HCT116 (cell line): Measurements from ENCODE around the gene SFPQ. TPM values are rescaled to one million over a fixed set of nuclear protein-coding genes. Genes with fewer than 3 reads are reported as not detected.

Source experiments
- ATAC-seq: fragments of 200-7000 bp; cut with Tn5 transposase; 2 replicates; pipeline ENCODE4 v1.9.1; 2020; ENCODE audit warnings: mild to moderate bottlenecking, moderate library complexity
- BruUV-seq: library from RNA; stranded (reverse); fragments of 400-500 nt; replicated peaks from 2 replicates; lab custom pipeline; 2021; lab: Mats Ljungman, UMichigan
- CTCF ChIA-PET: fragments of 300-600 bp; sonication (Branson Sonifier 250); formaldehyde crosslinking; loops from one replicate; lab custom pipeline; 2021; ENCODE audit warnings: antibody characterized with exemption; lab: Charles Lee
- POLR2A ChIA-PET: fragments of 300-600, 350-600 bp; sonication (Branson Sonifier 250); formaldehyde crosslinking; loops from one replicate; lab custom pipeline; 2021; ENCODE audit warnings: antibody characterized with exemption; lab: Charles Lee
- RAD21 ChIA-PET, 2 experiments: fragments of 300-600 bp; sonication (Branson Sonifier 250); formaldehyde crosslinking; loops; one replicate each; lab custom pipeline; 2023; ENCODE audit warnings: low total read pairs in 2 of 2; ENCODE audit not compliant: uncharacterized antibody in 2 of 2, unreplicated experiment in 2 of 2, low non-redundant PET in 1 of 2; lab: Charles Lee
- DNase-seq: peaks from one replicate; pipeline ENCODE4 v3.0.0-alpha.2; 2010; ENCODE audit warnings: low read depth, low spot score
- H2AFZ ChIP-seq: fragments of 200-600 bp; shearing (Covaris generic), sonication (generic); 2 replicates; pipeline ENCODE4 v1.6.1; 2017; ENCODE audit warnings: low read depth, mixed run types, mixed read lengths, antibody characterized with exemption, low read length; ENCODE audit not compliant: poor library complexity, severe bottlenecking
- H3K27ac ChIP-seq: 2 replicates; pipeline ENCODE4 v1.5.1; 2012; ENCODE audit warnings: low read depth, low read length
- H3K27me3 ChIP-seq: fragments of 200-600 bp; sonication (generic); 2 replicates; pipeline ENCODE4 v1.6.1; 2016; ENCODE audit warnings: mixed run types, low read length, mixed read lengths; ENCODE audit not compliant: insufficient read depth
- H3K36me3 ChIP-seq, 2 experiments: fragments of 200-500 bp in 1 of 2; fragments of 200-600 bp in 1 of 2; sonication (Bioruptor generic) in 1 of 2; sonication (generic) in 1 of 2; 2 replicates each; pipeline versions ENCODE4 v1.5.1 to v1.6.1; 2014 to 2016; ENCODE audit warnings: low read length in 2 of 2, inconsistent platforms in 1 of 2, mixed read lengths in 1 of 2, mixed run types in 1 of 2; ENCODE audit not compliant: insufficient read depth in 2 of 2, control insufficient read depth in 1 of 2
- H3K4me1 ChIP-seq, 2 experiments: fragments of 200-600 bp in 1 of 2; sonication (generic) in 1 of 2; 2 replicates each; pipeline versions ENCODE4 v1.5.1 to v1.6.1; 2012 to 2017; ENCODE audit warnings: low read length in 2 of 2, inconsistent platforms in 1 of 2, mild to moderate bottlenecking in 1 of 2, mixed read lengths in 1 of 2, mixed run types in 1 of 2, moderate library complexity in 1 of 2; ENCODE audit not compliant: insufficient read depth in 2 of 2, control insufficient read depth in 1 of 2
- H3K4me2 ChIP-seq: fragments of 200-600 bp; sonication (generic); 2 replicates; pipeline ENCODE4 v1.6.1; 2017; ENCODE audit warnings: mixed run types, low read length, mixed read lengths
- H3K4me3 ChIP-seq, 2 experiments: fragments of 200-600 bp in 1 of 2; sonication (generic) in 1 of 2; replicated peaks in 1 of 2; 2 replicates each; pipeline ENCODE4 v1.5.1; 2011 to 2016; ENCODE audit warnings: low read length in 2 of 2, control low read depth in 1 of 2, low read depth in 1 of 2, mild to moderate bottlenecking in 1 of 2, mixed read lengths in 1 of 2, mixed run types in 1 of 2
- H3K79me2 ChIP-seq: fragments of 200-600 bp; sonication (generic); 2 replicates; pipeline ENCODE4 v1.6.1; 2017; ENCODE audit warnings: mild to moderate bottlenecking, mixed run types, low read length, moderate library complexity, mixed read lengths; ENCODE audit not compliant: insufficient read depth
- H3K9ac ChIP-seq: fragments of 200-600 bp; sonication (generic); 2 replicates; pipeline ENCODE4 v1.6.1; 2016; ENCODE audit warnings: low read length, mixed read lengths
- H3K9me2 ChIP-seq: fragments of 200-600 bp; sonication (generic), shearing (Covaris generic); 2 replicates; pipeline ENCODE4 v1.6.1; 2017; ENCODE audit warnings: mixed run types, mild to moderate bottlenecking, moderate library complexity; ENCODE audit not compliant: insufficient read depth
- H3K9me3 ChIP-seq, 2 experiments: fragments of 200-500 bp in 1 of 2; fragments of 200-600 bp in 1 of 2; sonication (Bioruptor generic) in 1 of 2; sonication (generic) in 1 of 2; 2 replicates each; pipeline ENCODE4 v1.6.1; 2014 to 2017; ENCODE audit warnings: low read length in 2 of 2, mixed read lengths in 2 of 2, inconsistent platforms in 1 of 2, low read depth in 1 of 2, mild to moderate bottlenecking in 1 of 2, mixed run types in 1 of 2, moderate library complexity in 1 of 2; ENCODE audit not compliant: control insufficient read depth in 1 of 2, insufficient read depth in 1 of 2
- H4K20me1 ChIP-seq: fragments of 200-600 bp; sonication (generic), shearing (Covaris generic); 2 replicates; pipeline ENCODE4 v1.6.1; 2017; ENCODE audit warnings: mixed run types, mild to moderate bottlenecking, moderate library complexity; ENCODE audit not compliant: insufficient read depth
- CTCF ChIP-seq, 3 experiments: fragments of 200-600 bp in 1 of 3; sonication (generic) in 1 of 3; IDR thresholded peaks in 2 of 3; conservative IDR thresholded peaks in 1 of 3; 2 replicates each; pipeline ENCODE4 v1.5.1; 2012 to 2017; ENCODE audit warnings: low read depth in 2 of 3, low read length in 2 of 3, antibody characterized with exemption in 1 of 3, borderline replicate concordance in 1 of 3, control low read depth in 1 of 3, mild to moderate bottlenecking in 1 of 3, mixed read lengths in 1 of 3, mixed run types in 1 of 3, moderate library complexity in 1 of 3; ENCODE audit not compliant: insufficient read depth in 1 of 3
- FOSL1 ChIP-seq: IDR thresholded peaks from 2 replicates; pipeline ENCODE4 v1.6.1; 2012; ENCODE audit warnings: low read depth
- JUND ChIP-seq: IDR thresholded peaks from 2 replicates; pipeline ENCODE4 v1.6.1; 2012
- YY1 ChIP-seq: IDR thresholded peaks from 2 replicates; pipeline ENCODE4 v1.6.1; 2011; ENCODE audit warnings: low read length, low read depth, moderate library complexity, mild to moderate bottlenecking; ENCODE audit not compliant: insufficient replicate concordance; ENCODE audit errors: extremely low read depth
- ZNF274 ChIP-seq: fragments of 200-500 bp; sonication (Bioruptor generic); IDR thresholded peaks from 2 replicates; pipeline ENCODE4 v1.6.1; 2014; ENCODE audit warnings: mild to moderate bottlenecking, low read depth, low read length, inconsistent platforms
- intact Hi-C: fragments of 100-400 bp; cut with micrococcal nuclease; formaldehyde crosslinking; loops from 2 replicates; pipeline ENCODE4 v1.10.0; 2022
- total RNA-seq: library from RNA; stranded (reverse); gene quantifications from one replicate; pipeline ENCODE4 v1.2.1, GENCODE V29; 2021; ENCODE audit not compliant: unreplicated experiment

Gene SFPQ
- total RNA-seq, 1 experiment from 2014 or later, result 327 TPM

- TF ChIP-seq YY1, result no peak
- TF ChIP-seq ZNF274, result no peak
- TF ChIP-seq CTCF (IDR thresholded peaks at IDR 0.05 in 2 of 3, conservative IDR thresholded peaks at IDR 0.05 in 1 of 3; ENCODE audit: borderline replicate concordance in 1 of 3, insufficient read depth in 1 of 3, low read depth in 2 of 3, low read length in 2 of 3), result no peak
- TF ChIP-seq JUND, result no peak
- no peak for TF ChIP-seq FOSL1
- POLR2A ChIA-PET, result interaction anchor here (1.7 kb wide), 1 partner anchor 9 kb away, joined by 4 read pairs; no protein-coding TSS in a partner anchor
Measured at GRCh38 chr1:35190784-35191183, 2.2 kb downstream of the SFPQ start.

More at GRCh38 chr1:35190784-35191183, 2.2 kb downstream of the SFPQ start:
- H3K9ac ChIP-seq, result peak overlapping the region; percentile 99
- no peak overlapping the region for H2AFZ ChIP-seq
- ChIA-PET CTCF (interaction anchor here (1.0 kb wide), 1 partner anchor 11 kb away, joined by 3 read pairs; no protein-coding TSS in a partner anchor), RAD21 (no interaction called here)
- intact Hi-C loops, result no loop called here
- no peaks in the 10 kb centered on the region for H3K9me2 ChIP-seq
- DNase-seq (no peak), ATAC-seq (no peak)
- H4K20me1 ChIP-seq, result peaks cover 58% of the 10 kb centered on the region
- no peak overlapping the region for H3K27ac ChIP-seq
- H3K4me3 ChIP-seq, result peak overlapping the region; percentile 69 to 85
- H3K36me3 ChIP-seq, result peaks cover 59 to 61% of the 10 kb centered on the region in 2 experiments
- no peaks in the 10 kb centered on the region for H3K27me3 ChIP-seq
- peaks cover 71% of the 10 kb centered on the region for H3K79me2 ChIP-seq
- no peaks in the 10 kb centered on the region for H3K9me3 ChIP-seq
- peak overlapping the region; percentile 95 for H3K4me2 ChIP-seq
- peaks cover 8 to 25% of the 10 kb centered on the region in 2 experiments for H3K4me1 ChIP-seq
- BruUV-seq, result TSS peak; percentile 59
